ENCODE measurements around the gene NFIB.

Gene NFIB

DNA sequence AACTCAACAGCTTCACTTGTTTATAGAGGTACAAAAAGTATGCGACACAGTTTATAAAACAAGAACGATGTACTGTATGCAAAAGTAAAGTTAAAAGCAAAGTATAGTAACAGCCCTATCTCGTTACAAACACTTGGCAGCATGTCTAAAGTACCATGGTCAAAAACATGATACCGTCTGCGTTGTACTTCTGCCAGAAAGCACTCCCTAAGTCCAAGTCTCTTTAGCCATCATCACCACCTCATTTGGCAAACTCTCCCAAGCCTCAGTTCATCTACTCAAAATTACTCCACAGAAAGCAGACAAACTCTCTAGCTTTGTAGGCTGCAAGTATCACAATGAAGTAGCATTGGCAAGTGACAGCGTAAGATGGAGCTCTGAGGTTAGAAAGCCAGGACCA lies 73.4 kb downstream of the NFIB start:
- DNase-seq (ENCODE audit: low read depth, low spot score): no peak
- TF ChIP-seq, protein P1, sequence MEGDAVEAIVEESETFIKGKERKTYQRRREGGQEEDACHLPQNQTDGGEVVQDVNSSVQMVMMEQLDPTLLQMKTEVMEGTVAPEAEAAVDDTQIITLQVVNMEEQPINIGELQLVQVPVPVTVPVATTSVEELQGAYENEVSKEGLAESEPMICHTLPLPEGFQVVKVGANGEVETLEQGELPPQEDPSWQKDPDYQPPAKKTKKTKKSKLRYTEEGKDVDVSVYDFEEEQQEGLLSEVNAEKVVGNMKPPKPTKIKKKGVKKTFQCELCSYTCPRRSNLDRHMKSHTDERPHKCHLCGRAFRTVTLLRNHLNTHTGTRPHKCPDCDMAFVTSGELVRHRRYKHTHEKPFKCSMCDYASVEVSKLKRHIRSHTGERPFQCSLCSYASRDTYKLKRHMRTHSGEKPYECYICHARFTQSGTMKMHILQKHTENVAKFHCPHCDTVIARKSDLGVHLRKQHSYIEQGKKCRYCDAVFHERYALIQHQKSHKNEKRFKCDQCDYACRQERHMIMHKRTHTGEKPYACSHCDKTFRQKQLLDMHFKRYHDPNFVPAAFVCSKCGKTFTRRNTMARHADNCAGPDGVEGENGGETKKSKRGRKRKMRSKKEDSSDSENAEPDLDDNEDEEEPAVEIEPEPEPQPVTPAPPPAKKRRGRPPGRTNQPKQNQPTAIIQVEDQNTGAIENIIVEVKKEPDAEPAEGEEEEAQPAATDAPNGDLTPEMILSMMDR (IDR thresholded peaks at IDR 0.05; ENCODE audit: low read depth, low read length): no peak

DNA sequence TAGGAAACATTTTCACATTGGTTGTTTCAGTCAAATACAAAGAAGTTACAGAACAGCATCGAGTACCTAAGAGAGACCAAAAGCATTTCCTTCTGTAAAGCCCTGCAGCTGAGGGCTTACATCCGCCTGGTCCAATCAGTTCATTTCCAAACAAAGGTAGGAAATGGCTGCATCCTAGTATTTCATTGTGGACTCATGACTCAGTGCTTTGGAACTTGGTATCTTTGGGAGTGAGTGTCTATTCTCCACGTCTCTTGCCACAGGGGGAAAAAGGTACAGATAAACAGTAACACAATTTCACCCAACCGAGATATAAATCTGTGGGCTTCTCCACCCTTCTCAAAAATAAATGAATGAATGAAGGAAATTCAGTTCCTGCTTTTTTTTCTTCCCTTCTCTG lies 75.4 kb downstream of the NFIB start:
- in situ Hi-C loops (cut with HindIII; ENCODE audit: low sequenced_read_pairs): no loop called here
- no peak overlapping the region for H3K4me3 ChIP-seq (ENCODE audit: low read depth, low read length)
- TF ChIP-seq, protein P1 (IDR thresholded peaks at IDR 0.05; ENCODE audit: low read depth, low read length): no peak
- peak; percentile 45 for DNase-seq (ENCODE audit: low read depth, low spot score)

More for the DNA sequence above, 73.4 kb downstream of the NFIB start:
- H3K4me3 ChIP-seq (ENCODE audit: low read depth, low read length): no peak overlapping the region
- in situ Hi-C loops (cut with HindIII; ENCODE audit: low sequenced_read_pairs): no loop called here

DNA sequence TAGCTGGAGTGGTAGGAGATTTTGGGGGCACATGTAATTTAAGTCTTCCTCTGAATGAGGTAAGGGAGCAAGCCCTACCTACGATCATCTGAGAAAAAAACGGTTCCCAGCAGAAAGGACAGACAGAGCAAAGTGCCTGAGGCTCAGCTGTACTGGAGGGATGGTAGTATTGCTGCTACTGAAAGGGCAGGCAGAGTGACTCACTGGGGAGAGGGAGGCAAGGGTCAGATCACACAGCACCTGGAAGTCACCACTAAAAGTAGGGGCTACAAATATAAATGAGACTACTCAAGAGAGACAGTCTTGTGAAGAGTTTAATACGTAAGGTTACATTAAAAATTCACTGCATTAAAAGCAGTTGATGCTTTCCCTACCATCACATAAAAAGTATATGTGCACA lies 75.9 kb downstream of the NFIB start:
- no peak for DNase-seq (ENCODE audit: low read depth, low spot score)
- TF ChIP-seq, protein P1 (IDR thresholded peaks at IDR 0.05; ENCODE audit: low read depth, low read length): no peak
- H3K4me3 ChIP-seq (ENCODE audit: low read depth, low read length): no peak overlapping the region
- in situ Hi-C loops (cut with HindIII; ENCODE audit: low sequenced_read_pairs): no loop called here

DNA sequence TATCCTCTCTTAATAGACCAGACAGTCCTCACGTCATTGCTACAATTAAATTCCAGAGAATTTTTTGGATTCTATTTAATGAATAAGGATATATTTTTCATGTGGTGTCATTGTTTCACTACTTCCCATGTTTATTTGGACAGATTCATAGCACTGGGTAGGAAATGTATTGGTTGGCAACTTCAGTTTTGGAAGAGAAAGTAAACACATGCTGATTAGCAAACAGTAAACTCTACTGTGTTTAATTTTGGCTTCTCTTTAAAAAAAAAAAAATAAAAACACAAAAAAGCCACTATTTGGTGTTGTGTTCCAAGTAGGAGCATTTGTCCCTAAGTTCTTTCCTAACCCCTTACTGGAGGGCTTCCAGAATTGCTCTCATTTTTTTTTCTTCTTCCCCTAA lies 77.3 kb downstream of the NFIB start:
- H3K4me3 ChIP-seq (ENCODE audit: low read depth, low read length): no peak overlapping the region
- in situ Hi-C loops (cut with HindIII; ENCODE audit: low sequenced_read_pairs): no loop called here
- no peak for DNase-seq (ENCODE audit: low read depth, low spot score)
- TF ChIP-seq, protein P1 (IDR thresholded peaks at IDR 0.05; ENCODE audit: low read depth, low read length): no peak

DNA sequence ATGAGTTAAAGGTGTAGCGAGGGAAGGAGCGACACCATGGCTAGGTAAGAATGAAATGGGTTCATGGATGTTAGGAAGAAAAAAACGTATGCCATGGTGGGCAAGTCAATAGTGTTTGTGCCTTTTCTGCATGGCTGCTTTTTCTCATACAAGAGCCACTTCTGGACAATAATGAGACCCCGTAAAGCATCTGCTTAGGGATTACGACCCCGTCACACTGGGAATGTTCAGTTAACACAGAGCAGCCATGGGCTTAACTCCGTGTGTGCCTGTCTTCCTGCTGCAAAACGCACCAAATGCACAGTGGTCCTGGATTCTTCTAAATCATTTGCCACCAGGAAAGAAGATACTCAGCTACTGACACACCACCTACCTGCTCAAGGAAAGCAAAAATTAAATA lies 81.8 kb downstream of the NFIB start:
- in situ Hi-C loops (cut with HindIII; ENCODE audit: low sequenced_read_pairs): no loop called here
- no peak for DNase-seq (ENCODE audit: low read depth, low spot score)
- TF ChIP-seq, protein P1 (IDR thresholded peaks at IDR 0.05; ENCODE audit: low read depth, low read length): no peak
- H3K4me3 ChIP-seq (ENCODE audit: low read depth, low read length): no peak overlapping the region

DNA sequence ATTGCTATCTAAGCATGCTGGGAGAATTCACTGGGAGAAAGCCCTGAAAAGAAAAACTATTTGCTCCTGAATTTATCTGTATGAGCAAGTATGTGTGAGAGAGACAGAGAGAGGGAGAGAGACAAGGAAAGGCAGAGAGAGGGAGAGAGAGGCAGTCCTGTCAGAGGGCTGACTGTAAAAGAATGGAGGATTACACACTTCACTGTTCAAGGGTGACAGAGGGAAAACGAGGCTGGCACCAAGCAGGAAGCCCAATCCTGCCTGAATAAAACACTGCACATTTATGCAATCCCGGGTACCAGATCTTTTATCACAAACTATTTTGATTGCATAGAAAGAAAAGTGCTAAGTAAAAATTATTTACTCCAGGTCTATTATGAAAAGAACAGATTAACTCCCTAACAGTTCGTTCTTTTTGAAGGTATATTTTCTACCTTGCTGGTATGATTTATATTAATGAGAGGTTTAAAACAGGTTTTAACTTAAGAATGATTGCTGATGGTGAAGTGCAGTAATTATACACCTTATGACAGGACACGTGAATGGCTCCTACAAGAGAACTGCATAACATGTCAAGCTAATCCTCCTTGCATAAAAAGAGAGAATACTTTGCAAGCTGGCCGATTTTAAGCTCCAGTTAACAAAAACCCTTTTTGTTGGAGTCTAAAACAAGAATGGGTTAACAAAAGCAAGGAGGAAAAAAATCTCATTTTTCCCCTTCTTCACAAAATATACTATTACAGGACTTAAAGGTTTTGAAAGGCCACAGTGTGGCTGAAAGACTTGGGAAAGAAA lies 82.5 kb downstream of the NFIB start:
- H3K4me3 ChIP-seq (ENCODE audit: low read depth, low read length): no peak overlapping the region
- TF ChIP-seq, protein P1 (IDR thresholded peaks at IDR 0.05; ENCODE audit: low read depth, low read length): no peak
- no peak for DNase-seq (ENCODE audit: low read depth, low spot score)
- in situ Hi-C loops (cut with HindIII; ENCODE audit: low sequenced_read_pairs): no loop called here
